Ovary (tissue), 9 donors: ENCODE results near the gene DPF3. TPM values are rescaled to one million over a fixed set of nuclear protein-coding genes. Genes with fewer than 3 reads are reported as not detected.
A peak's percentile ranks its signal among the peaks of the same experiment; 100 is the strongest.

Experiments
- DNase-seq, 5 donors: peaks; one replicate each; pipeline ENCODE4 v3.0.0-alpha.2; 2019 to 2020
- H3K27ac ChIP-seq, 2 donors: fragments of 200-600 bp; one replicate each; pipeline versions ENCODE4 v1.5.1 to v1.8.0; 2019 to 2022
- H3K27me3 ChIP-seq: fragments of 200-600 bp; one replicate; pipeline ENCODE4 v1.8.0; 2022
- H3K36me3 ChIP-seq: fragments of 200-600 bp; sonication (generic); one replicate; pipeline ENCODE4 v1.5.1; 2019
- H3K4me1 ChIP-seq: one replicate; pipeline ENCODE4 v1.8.1; 2013; ENCODE audit warnings: mild to moderate bottlenecking, moderate library complexity; ENCODE audit not compliant: insufficient read depth
- H3K4me3 ChIP-seq: fragments of 200-600 bp; sonication (generic); one replicate; pipeline ENCODE4 v1.5.1; 2017
- H3K9me3 ChIP-seq, 2 donors: fragments of 200-600 bp in 1 of 2; sonication (generic) in 1 of 2; one replicate each; pipeline versions ENCODE4 v1.5.1 to v1.8.1; 2013 to 2019; ENCODE audit warnings: mild to moderate bottlenecking in 1 of 2, moderate library complexity in 1 of 2
- EP300 ChIP-seq: sonication (generic); formaldehyde crosslinking; IDR thresholded peaks from one replicate; pipeline ENCODE4 v1.6.1; 2017; ENCODE audit warnings: antibody characterized with exemption
- POLR2A ChIP-seq: fragments of 450-650 bp; IDR thresholded peaks from one replicate; pipeline ENCODE4 v1.6.1; 2017; ENCODE audit warnings: antibody characterized with exemption, mild to moderate bottlenecking, moderate library complexity
- WGBS, 3 donors: extraction: QIAGEN DNeasy Blood & Tissue Kit in 1 of 3; methylation state at CpG; one replicate each; pipeline versions ENCODE4 v1.1.5 to v1.1.7; 2013 to 2017; 5-methylcytosine and 5-hydroxymethylcytosine counted together
- intact Hi-C, 4 donors: fragments of 100-400 bp; cut with DNase I; formaldehyde crosslinking; loops; one replicate each; pipeline versions ENCODE4 v1.11.0 to v1.15.1; 2022 to 2023
- polyA plus RNA-seq, 2 donors: library from polyadenylated mRNA; stranded (reverse); fragments of 200-250 nt in 1 of 2; fragments of 350-450 nt in 1 of 2; fragmentation: Illumina TruSeq in 1 of 2; extraction: RNeasy Lipid Tissue Mini Kit (QIAGEN cat#74804) in 1 of 2; gene quantifications; one replicate each; pipeline ENCODE4 v1.2.3, GENCODE V29; 2013 to 2014
- total RNA-seq, 7 donors: library from RNA; depleted of rRNA in 2 of 7; stranded (reverse); fragments of >200 nt in 2 of 7; fragmentation: NEBNext Ultra II Directional in 3 of 7; extraction: Animal tissue kit (Norgen Biotek cat#: 25700) in 3 of 7; gene quantifications; one replicate each; pipeline versions ENCODE4 v1.1.0 to v1.2.4, GENCODE V29; 2016 to 2023
- TF ChIP-seq, protein P1 (sequence below), 3 donors: fragments of 450-650 bp in 2 of 3; fragments of 200-600 bp in 1 of 3; IDR thresholded peaks; one replicate each; pipeline versions ENCODE4 v1.5.1 to v1.8.0; 2016 to 2022; ENCODE audit warnings: antibody characterized with exemption in 3 of 3, mild to moderate bottlenecking in 1 of 3
- donor health status: DM: no; HTN: no; CAD: no; lungs with moderate emphysema.
- donor health status: DM: no; HTN: no; CAD: no.
- donor health status: Bipolar disorder and iron deficiency.
- donor health status: DM: yes; HTN: yes; CAD: no.
- donor health status: DM: no; HTN: no; CAD: no.
- donor health status: DM: yes; HTN: yes; CAD: no.

The DPF3 gene
- total and polyA plus RNA-seq, 9 donors, result 6.3 to 34.4 (median 21.9) TPM

DNA sequence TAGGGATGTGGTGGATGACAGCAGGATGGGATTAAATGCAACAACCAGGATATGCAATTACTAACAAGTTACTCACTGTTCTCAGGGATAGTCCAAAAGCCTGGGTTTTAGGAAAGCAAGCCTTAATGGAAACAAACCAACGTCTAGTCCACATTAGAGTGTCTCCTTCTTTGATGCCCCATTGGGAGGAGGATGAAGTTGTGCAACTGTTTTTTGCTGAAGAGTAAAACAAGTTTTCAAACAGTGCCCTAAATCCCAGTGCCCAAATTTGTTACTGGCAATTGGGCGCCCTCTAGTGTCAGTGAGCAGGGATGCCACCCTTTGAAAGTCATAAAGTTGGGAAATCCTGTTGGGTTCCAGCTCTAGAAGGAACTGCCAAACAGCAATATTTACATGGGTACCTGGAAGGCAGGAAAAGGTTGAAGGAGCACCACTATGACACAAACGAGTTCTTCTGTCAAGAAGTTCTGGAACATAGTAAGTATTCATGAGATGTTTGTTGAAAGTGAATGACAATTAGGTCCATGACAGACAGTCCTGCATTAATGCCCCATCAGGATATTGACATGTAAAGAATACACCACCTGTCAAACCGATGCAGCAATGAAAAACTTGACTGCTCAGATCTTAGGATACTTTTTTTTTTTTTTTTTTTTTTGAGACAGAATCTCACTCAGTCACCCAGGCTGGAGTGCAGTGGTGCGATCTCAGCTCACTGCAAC is 11.1 kb upstream of the DPF3 start:
- DNase-seq, result peak; percentile 66 to 82 (median 68)
- no peaks in the 10 kb centered on the region for H3K27me3 ChIP-seq
- H3K4me1 ChIP-seq, result peaks cover 11% of the 10 kb centered on the region
- 28 to 30% (median 29%) methylated on average over 5 of the region's 5 CpGs for WGBS, 3 donors
- no peaks in the 10 kb centered on the region for H3K36me3 ChIP-seq
- intact Hi-C loops, result loop anchor here (2.0 to 5.0 kb wide), 3 partner anchors 37 to 390 kb away; no protein-coding TSS in a partner anchor
- TF ChIP-seq POLR2A (peak; percentile 23), EP300 (no peak)
- TF ChIP-seq, protein P1, sequence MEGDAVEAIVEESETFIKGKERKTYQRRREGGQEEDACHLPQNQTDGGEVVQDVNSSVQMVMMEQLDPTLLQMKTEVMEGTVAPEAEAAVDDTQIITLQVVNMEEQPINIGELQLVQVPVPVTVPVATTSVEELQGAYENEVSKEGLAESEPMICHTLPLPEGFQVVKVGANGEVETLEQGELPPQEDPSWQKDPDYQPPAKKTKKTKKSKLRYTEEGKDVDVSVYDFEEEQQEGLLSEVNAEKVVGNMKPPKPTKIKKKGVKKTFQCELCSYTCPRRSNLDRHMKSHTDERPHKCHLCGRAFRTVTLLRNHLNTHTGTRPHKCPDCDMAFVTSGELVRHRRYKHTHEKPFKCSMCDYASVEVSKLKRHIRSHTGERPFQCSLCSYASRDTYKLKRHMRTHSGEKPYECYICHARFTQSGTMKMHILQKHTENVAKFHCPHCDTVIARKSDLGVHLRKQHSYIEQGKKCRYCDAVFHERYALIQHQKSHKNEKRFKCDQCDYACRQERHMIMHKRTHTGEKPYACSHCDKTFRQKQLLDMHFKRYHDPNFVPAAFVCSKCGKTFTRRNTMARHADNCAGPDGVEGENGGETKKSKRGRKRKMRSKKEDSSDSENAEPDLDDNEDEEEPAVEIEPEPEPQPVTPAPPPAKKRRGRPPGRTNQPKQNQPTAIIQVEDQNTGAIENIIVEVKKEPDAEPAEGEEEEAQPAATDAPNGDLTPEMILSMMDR (IDR thresholded peaks at IDR 0.05), result peak; percentile 60 to 96 (median 95)
- H3K9me3 ChIP-seq, result no peaks in the 10 kb centered on the region
- H3K4me3 ChIP-seq, result no peak overlapping the region
- no peak overlapping the region for H3K27ac ChIP-seq

DNA sequence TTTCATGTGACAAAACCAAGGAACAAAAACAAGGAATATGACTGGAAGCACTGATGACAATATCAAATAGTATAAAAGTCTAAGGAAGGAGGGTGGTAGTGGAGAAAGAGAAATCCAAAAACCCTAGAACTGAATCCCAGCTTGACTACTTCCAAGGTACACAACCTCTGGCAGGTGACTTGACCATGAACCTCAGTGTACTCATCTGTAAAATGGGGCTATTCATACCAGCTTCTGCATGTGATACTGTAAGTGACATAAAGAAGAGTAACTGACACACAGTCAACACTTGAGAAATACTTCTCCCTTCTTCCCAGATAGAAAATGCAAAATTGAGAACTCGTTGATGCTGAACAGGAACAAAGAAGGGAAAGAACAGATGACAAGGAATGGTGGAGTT is 10.3 kb upstream of the DPF3 start:
- WGBS, 3 donors, result 0 to 22% (median 12%) methylated on average over 1 of the region's 1 CpG

DNA sequence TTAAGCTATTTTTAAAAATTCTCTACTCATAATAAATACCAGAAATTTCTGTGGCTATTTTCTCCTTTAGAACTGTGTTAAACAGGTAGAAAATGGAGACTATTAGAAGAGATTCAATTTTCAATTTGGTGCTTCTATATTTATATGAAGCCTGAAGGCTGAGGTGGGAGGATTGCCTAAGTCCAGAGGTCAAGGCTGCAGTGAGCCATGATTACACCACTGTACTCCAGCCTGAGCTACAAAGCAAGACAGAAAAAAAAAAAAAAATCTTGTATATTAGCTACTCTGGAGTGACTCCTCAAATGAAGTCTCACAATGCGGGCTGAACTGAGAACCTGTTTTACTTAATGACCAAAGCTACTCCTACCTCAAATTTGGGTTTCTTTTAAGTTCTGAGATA is 9.8 kb upstream of the DPF3 start:
- intact Hi-C loops, result loop anchor here in 3 of 4 donors (2.0 kb wide), 2 partner anchors 387 to 389 kb away; no protein-coding TSS in a partner anchor
- H3K27ac ChIP-seq, result no peak overlapping the region
- DNase-seq, result peak in 3 of 5 donors; percentile 43 to 62 (median 57)
- TF ChIP-seq EP300 (no peak), POLR2A (no peak)
- TF ChIP-seq, protein P1 (IDR thresholded peaks at IDR 0.05), result no peak
- WGBS, 3 donors, result 53 to 86% (median 80%) methylated on average over 1 of the region's 1 CpG
- peaks cover 11% of the 10 kb centered on the region for H3K4me1 ChIP-seq
- no peaks in the 10 kb centered on the region for H3K9me3 ChIP-seq
- no peaks in the 10 kb centered on the region for H3K36me3 ChIP-seq
- no peak overlapping the region for H3K4me3 ChIP-seq
- no peaks in the 10 kb centered on the region for H3K27me3 ChIP-seq

More for the DNA sequence above, 10.3 kb upstream of the DPF3 start:
- Histone ChIP-seq H3K4me3 (no peak overlapping the region), H3K4me1 (peaks cover 11% of the 10 kb centered on the region), H3K27ac (no peak overlapping the region), H3K9me3 (no peaks in the 10 kb centered on the region), H3K36me3 (no peaks in the 10 kb centered on the region), H3K27me3 (no peaks in the 10 kb centered on the region)
- TF ChIP-seq POLR2A (no peak), EP300 (no peak)
- TF ChIP-seq, protein P1 (IDR thresholded peaks at IDR 0.05), result no peak
- intact Hi-C loops, result loop anchor here in 3 of 4 donors (2.0 kb wide), 2 partner anchors 387 to 389 kb away; no protein-coding TSS in a partner anchor
- DNase-seq, result no peak

DNA sequence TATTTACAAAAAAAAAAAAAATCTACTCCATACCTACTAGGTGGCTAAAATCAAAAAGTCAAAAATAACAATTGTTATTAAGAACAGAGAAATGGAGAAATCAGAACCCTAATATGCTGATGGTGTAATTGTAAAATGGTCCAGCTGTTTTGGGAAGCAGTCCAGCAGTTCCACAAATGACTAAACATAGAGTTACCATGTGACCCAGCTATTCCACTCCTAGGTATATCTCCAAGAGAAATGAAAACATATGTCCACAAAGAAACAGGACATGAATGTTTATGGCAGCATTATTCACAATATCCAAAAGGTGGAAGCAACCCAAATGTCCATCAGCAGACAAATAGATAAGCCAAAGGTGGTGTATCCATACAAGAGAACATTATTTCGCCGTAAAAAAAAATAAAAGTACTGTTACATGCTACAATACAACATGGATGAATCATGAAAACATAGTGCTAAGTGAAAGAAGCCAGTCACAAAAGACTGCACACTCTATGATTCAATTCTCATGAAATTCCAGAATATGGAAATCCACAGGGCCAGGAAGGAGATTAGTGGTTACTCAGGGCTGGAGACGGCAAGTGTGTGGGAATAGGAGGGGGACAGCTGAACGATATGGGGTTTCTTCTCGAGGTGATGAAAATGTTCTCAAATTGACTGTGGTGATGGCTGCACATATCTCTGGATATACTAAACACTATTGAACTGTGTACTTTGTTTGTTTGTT is 9.1 kb upstream of the DPF3 start:
- no peak for TF ChIP-seq EP300
- intact Hi-C loops, result no loop called here
- no peak overlapping the region for H3K27ac ChIP-seq
- no peaks in the 10 kb centered on the region for H3K36me3 ChIP-seq
- H3K27me3 ChIP-seq, result no peaks in the 10 kb centered on the region
- no peak for DNase-seq
- H3K4me3 ChIP-seq, result no peak overlapping the region
- no peaks in the 10 kb centered on the region for H3K9me3 ChIP-seq
- H3K4me1 ChIP-seq, result peaks cover 8% of the 10 kb centered on the region
- 92 to 96% (median 93%) methylated on average over 5 of the region's 5 CpGs for WGBS, 3 donors
